ENCODE results near the gene CC2D2A. TPM values are rescaled to one million over a fixed set of nuclear protein-coding genes. Genes with fewer than 3 reads are reported as not detected.

The CC2D2A gene
- total and polyA plus RNA-seq, 2 of the 13 experiments (the other 11 are each of a cell fraction or from before 2014, with no cell fraction given): 4.2 to 7.2 TPM

- TF ChIP-seq ZBTB49 (CRISPR knock-in tag; IDR thresholded peaks at IDR 0.05; ENCODE audit: borderline replicate concordance) (no peak), MAFK (conservative IDR thresholded peaks at IDR 0.05 in 1 of 2, IDR thresholded peaks at IDR 0.05 in 1 of 2; ENCODE audit: low read length in 2 of 2) (no peak), LRRFIP1 (CRISPR knock-in tag; conservative IDR thresholded peaks at IDR 0.05) (no peak), CAMTA2 (CRISPR knock-in tag; IDR thresholded peaks at IDR 0.05; ENCODE audit: borderline replicate concordance) (no peak), TEF (CRISPR knock-in tag; IDR thresholded peaks at IDR 0.05) (no peak), ZSCAN30 (CRISPR knock-in tag; IDR thresholded peaks at IDR 0.05) (no peak), ZNF274 (CRISPR knock-in tag; IDR thresholded peaks at IDR 0.05) (no peak), KAT8 (CRISPR knock-in tag; IDR thresholded peaks at IDR 0.05) (no peak), ZNF484 (CRISPR knock-in tag; IDR thresholded peaks at IDR 0.05; ENCODE audit: borderline replicate concordance, low read depth) (no peak), EHMT2 (IDR thresholded peaks at IDR 0.05; ENCODE audit: borderline replicate concordance, low read depth, low read length) (no peak), ZSCAN31 (CRISPR knock-in tag; IDR thresholded peaks at IDR 0.05; ENCODE audit: low read depth) (no peak)
Measured at GRCh38 chr4:15636818-15637217, 167.1 kb downstream of the CC2D2A start (continued).
